Panc1 (cell line): ENCODE measurements around the gene MGRN1.

Experiments
- TCF7L2 ChIP-seq: IDR thresholded peaks from 2 replicates; pipeline ENCODE4 v1.6.1; 2011; ENCODE audit warnings: mild to moderate bottlenecking, low read depth, low read length, inconsistent platforms
- TF ChIP-seq, protein P1 (sequence below): fragments of 450-650 bp; IDR thresholded peaks from 2 replicates; pipeline ENCODE4 v1.5.1; 2017; ENCODE audit warnings: mild to moderate bottlenecking

DNA sequence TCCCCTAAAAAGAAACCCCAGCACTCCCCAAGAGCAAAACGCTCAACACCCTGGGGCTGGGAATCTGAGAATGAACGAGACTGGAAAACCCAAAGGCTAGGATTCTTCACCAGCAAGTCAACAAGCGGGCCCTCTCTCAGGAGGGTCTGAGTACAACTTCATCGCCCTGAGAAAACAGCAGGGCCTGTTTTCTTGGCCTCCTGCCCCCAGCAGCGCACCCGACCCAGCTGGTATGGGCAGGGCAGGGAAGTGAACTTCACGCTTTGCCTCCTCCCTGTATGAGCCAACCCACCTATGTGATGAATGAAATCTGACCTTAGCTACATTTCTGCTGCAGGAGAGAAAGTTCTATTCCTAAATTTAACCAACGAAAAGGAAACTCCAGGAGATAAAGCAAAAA lies 79.9 kb downstream of the MGRN1 start:
- TF ChIP-seq, protein P1, sequence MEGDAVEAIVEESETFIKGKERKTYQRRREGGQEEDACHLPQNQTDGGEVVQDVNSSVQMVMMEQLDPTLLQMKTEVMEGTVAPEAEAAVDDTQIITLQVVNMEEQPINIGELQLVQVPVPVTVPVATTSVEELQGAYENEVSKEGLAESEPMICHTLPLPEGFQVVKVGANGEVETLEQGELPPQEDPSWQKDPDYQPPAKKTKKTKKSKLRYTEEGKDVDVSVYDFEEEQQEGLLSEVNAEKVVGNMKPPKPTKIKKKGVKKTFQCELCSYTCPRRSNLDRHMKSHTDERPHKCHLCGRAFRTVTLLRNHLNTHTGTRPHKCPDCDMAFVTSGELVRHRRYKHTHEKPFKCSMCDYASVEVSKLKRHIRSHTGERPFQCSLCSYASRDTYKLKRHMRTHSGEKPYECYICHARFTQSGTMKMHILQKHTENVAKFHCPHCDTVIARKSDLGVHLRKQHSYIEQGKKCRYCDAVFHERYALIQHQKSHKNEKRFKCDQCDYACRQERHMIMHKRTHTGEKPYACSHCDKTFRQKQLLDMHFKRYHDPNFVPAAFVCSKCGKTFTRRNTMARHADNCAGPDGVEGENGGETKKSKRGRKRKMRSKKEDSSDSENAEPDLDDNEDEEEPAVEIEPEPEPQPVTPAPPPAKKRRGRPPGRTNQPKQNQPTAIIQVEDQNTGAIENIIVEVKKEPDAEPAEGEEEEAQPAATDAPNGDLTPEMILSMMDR, result no peak
- no peak for TF ChIP-seq TCF7L2
